ENCODE results near the gene ETV3. TPM values are rescaled to one million over a fixed set of nuclear protein-coding genes. Genes with fewer than 3 reads are reported as not detected.

Gene ETV3
- total and polyA plus RNA-seq, 2 of the 13 experiments (the other 11 are each of a cell fraction or from before 2014, with no cell fraction given), result 4.2 to 5.8 TPM

DNA sequence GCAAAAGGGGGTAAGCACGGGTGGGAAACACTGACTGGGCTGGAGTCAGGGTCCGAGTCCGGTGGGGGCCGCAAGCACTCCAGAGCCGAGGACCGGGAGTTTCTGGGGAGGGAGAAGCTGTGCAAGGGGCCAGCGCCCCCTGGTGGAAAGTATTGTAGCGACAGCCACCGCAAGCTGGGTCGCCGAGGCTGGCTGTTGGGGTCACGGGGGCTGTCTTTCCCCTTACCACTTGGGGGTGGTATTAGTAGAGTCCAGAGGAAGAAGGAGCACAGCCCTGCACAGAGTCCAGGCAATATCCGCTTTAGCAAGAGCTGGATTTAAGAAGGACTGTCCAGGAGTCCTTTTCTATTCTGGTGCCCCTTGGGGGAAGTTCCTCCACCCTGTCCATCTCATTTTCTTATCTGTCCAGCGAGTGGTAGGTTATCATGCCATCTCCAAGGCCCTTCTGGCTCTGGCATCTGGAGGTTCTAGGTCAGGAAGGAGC lies 17.9 kb upstream of the ETV3 start (continued):
- TF ChIP-seq ZNF143 (CRISPR knock-in tag; IDR thresholded peaks at IDR 0.05), result no peak
- no peak for TF ChIP-seq HNF4A (CRISPR knock-in tag; IDR thresholded peaks at IDR 0.05)
- no peak for TF ChIP-seq ZNF432 (CRISPR knock-in tag; IDR thresholded peaks at IDR 0.05; ENCODE audit: borderline replicate concordance)
- no peak for TF ChIP-seq CHD2 (IDR thresholded peaks at IDR 0.05; ENCODE audit: low read depth, low read length)
- TF ChIP-seq NR2C2 (CRISPR knock-in tag; IDR thresholded peaks at IDR 0.05; ENCODE audit: borderline replicate concordance), result 0 out of 2 replicates have a peak, but pooled peaks have one; percentile 29
- peak; percentile 93 for TF ChIP-seq CTCF (CRISPR knock-in tag; IDR thresholded peaks at IDR 0.05)
- TF ChIP-seq, protein P1, sequence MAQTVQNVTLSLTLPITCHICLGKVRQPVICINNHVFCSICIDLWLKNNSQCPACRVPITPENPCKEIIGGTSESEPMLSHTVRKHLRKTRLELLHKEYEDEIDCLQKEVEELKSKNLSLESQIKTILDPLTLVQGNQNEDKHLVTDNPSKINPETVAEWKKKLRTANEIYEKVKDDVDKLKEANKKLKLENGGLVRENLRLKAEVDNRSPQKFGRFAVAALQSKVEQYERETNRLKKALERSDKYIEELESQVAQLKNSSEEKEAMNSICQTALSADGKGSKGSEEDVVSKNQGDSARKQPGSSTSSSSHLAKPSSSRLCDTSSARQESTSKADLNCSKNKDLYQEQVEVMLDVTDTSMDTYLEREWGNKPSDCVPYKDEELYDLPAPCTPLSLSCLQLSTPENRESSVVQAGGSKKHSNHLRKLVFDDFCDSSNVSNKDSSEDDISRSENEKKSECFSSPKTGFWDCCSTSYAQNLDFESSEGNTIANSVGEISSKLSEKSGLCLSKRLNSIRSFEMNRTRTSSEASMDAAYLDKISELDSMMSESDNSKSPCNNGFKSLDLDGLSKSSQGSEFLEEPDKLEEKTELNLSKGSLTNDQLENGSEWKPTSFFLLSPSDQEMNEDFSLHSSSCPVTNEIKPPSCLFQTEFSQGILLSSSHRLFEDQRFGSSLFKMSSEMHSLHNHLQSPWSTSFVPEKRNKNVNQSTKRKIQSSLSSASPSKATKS (CRISPR knock-in tag; IDR thresholded peaks at IDR 0.05), result no peak
- TF ChIP-seq ZNF746 (CRISPR knock-in tag; IDR thresholded peaks at IDR 0.05), result 0 out of 2 replicates have a peak, but pooled peaks have one; percentile 23
- TF ChIP-seq ZNF224 (CRISPR knock-in tag; IDR thresholded peaks at IDR 0.05), result peak; percentile 30; the same call in 1 of the 2 replicates
- TF ChIP-seq ZNF574 (CRISPR knock-in tag; IDR thresholded peaks at IDR 0.05), result peak; percentile 14; the same call in 1 of the 2 replicates
- TF ChIP-seq IRF2 (CRISPR knock-in tag; IDR thresholded peaks at IDR 0.05), result 0 out of 2 replicates have a peak, but pooled peaks have one; percentile 25
- peak; percentile 70 for TF ChIP-seq SMC3 (IDR thresholded peaks at IDR 0.05; ENCODE audit: low read length)
